Forelimb muscle (tissue), 1 donor: ENCODE data around the gene AP1B1. TPM values are rescaled to one million over a fixed set of nuclear protein-coding genes. Genes with fewer than 3 reads are reported as not detected.

ENCODE experiments used
- DNase-seq: peaks from one replicate; pipeline ENCODE4 v3.0.0-alpha.2; 2013; ENCODE audit warnings: low read depth
- polyA plus RNA-seq: library from polyadenylated mRNA; unstranded; fragments of 120-200 nt; gene quantifications from one replicate; pipeline ENCODE4 v1.2.1, GENCODE V29; 2013; ENCODE audit not compliant: insufficient read length

The AP1B1 gene
- polyA plus RNA-seq, 1 donor, result 23.9 TPM

- DNase-seq, result no peak
Measured at GRCh38 chr22:29331658-29332300, 56.6 kb downstream of the AP1B1 start.

GRCh38 chr22:29331213-29331612 lies 57.2 kb downstream of the AP1B1 start:
- DNase-seq, result no peak

- DNase-seq, result no peak
Measured at GRCh38 chr22:29330753-29331152, 57.6 kb downstream of the AP1B1 start.

DNA sequence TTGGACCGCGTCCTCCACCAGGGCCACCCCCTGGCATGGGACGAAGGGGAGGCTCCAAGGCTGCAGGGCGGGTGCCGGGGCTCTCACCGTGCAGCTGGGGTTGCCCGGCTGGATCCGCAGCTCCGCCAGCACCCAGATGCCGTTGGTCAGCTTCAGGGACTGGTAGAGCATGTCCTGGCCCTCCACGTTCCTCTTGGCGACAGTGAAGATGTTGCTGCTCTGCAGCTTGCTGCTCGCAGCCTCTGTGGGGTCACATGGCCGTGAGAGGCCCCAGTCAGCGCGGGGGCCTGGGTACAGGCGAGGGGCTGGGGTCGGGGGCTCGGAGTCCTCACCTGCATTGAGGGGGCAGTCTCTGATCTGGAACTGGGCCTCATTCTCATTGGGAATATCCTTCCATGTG lies 58.1 kb downstream of the AP1B1 start:
- no peak for DNase-seq

GRCh38 chr22:29329581-29329980 lies 58.8 kb downstream of the AP1B1 start:
- DNase-seq, result no peak

GRCh38 chr22:29328566-29329500 lies 59.5 kb downstream of the AP1B1 start:
- no peak for DNase-seq

GRCh38 chr22:29328055-29328454 lies 60.3 kb downstream of the AP1B1 start:
- no peak for DNase-seq

DNA sequence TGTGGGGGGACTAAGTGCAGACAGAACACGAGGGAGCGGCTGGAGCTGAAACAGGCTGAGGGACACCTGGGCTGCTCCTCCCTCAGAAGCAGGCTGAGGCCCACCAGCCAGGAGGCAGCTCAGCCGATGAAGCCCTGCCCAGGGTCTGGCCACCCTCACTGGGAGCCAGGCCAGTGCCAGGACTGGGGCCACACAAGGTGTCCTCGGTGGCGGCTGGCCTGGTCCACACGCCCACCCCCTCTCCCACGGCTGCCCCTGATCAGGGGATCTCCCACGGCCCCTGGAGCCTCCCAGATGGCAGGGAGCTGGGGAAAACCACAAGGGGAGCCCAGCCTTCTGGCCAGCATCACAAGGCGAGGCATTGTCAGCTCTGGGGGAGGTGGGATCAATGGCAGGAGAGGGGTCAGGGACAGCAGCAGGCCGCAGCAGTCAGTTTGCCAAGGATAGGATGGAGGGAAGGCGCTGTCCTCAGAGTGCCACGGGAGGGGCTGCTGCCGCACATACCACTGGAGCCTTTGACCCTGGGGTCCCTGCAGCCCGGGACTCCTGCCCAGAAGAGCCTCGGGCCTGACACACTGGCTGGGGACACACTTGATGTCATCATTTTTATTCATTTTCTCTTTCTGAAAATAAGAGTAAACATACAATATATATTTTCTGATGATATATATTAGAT lies 61.1 kb downstream of the AP1B1 start:
- no peak for DNase-seq

- no peak for DNase-seq
Measured at GRCh38 chr22:29326481-29326880, 61.9 kb downstream of the AP1B1 start.

GRCh38 chr22:29325785-29326315 lies 62.5 kb downstream of the AP1B1 start:
- no peak for DNase-seq

DNA sequence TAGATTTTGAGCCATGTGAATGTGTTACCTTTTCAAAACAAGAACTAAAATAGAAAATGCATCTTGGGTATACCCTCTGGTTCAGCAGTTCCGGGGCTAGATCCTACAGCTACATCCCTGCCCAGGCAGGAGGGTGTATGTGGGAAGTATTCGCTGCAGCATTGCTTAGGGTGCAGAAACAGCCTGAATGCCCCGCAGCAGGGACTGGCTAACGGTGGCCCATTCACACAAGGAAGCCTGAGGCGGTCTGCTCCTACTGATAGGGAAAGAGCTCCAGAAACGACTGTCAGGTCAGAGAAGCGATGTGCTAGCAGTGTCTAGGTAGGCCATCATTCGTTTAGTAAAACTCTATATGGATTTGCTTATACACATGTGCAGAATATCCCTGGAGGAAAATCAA lies 63.0 kb downstream of the AP1B1 start:
- DNase-seq, result no peak

GRCh38 chr22:29323641-29324040 lies 64.7 kb downstream of the AP1B1 start:
- DNase-seq, result no peak

DNA sequence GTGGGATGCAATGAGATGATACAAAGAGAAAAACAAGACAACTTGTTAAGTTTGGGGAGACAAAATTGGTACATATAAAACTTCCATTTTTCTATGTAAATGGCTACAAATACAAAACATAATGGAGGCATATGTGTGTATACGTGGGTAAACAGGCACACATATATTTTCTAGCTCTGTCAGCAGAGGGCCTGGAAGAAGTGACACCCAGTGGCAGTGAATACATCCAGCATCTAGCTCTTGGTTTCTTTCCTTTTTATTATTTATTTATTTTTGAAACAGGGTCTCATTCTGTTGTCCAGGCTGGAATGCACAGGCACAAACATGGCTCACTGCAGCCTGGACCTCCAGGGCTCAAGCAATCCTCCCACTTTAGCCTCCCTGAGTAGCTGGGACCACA lies 67.8 kb downstream of the AP1B1 start:
- DNase-seq, result no peak

DNA sequence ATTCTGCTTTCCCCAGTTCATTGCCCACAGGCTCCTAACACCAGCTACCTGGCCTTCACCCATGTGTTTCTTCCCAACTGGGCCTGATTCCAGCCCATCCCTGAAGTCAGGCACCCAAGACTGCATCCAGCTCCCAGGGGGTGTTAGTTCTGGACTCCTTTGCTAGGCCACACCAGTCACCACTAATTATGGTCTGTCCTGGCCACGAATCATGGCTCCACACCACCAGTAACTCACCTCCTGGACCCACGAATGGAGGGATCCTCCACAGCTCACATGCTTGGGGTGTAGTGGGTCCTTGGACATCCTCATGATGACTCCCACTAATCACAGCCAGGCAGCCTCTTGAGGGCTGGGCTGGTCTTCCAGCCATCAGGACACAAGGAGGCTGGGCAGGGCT lies 69.3 kb downstream of the AP1B1 start:
- DNase-seq, result no peak

- DNase-seq, result no peak
Measured at GRCh38 chr22:29317827-29318454, 70.4 kb downstream of the AP1B1 start.

DNA sequence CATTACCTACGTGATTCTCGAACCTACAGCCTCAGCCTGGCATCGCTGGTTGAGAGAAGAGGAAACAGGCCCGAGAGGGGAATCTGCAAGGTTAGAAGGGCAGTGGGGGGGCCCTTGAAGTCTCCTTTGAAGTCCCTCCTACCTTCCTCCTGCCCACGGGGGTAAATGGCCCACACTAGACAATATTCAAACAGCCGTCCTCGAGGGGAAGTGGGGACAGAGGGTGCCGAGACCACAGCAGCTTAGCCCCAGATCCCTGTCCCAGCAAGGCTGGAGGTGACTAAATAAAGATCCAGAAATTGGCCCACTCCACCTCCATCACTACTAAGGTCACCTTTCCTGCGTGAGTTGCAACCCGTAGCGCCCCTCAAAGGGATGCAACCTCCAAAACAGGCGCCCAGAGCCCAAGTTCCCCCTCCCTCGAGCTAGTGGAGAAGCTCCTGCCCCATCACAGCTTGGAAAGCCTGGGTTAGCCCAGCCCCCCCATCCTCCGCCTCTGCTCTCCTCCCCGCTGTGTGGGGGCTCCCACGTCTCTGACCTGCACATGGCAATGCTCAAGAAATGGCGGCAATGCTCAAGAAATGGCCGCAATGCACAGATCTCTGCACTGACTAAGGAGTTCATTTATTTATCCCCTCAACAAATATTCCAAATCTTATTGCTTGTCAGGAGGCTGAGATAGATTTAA lies 72.1 kb downstream of the AP1B1 start:
- no peak for DNase-seq

GRCh38 chr22:29315286-29316140 lies 72.9 kb downstream of the AP1B1 start, which contains the start of gene RASL10A:
Gene RASL10A, minus strand, starts transcription at chr22:29315697. Its CDS starts 451 bp downstream, at chr22:29315246.
- DNase-seq, result no peak

- no peak for DNase-seq
Measured at GRCh38 chr22:29314537-29315285, 73.7 kb downstream of the AP1B1 start.
